ENCODE measurements around the gene PIGB. TPM values are rescaled to one million over a fixed set of nuclear protein-coding genes. Genes with fewer than 3 reads are reported as not detected.

Gene PIGB
- total and polyA plus RNA-seq, 2 of the 13 experiments (the other 11 are each of a cell fraction or from before 2014, with no cell fraction given), result 14.5 to 19.1 TPM

DNA sequence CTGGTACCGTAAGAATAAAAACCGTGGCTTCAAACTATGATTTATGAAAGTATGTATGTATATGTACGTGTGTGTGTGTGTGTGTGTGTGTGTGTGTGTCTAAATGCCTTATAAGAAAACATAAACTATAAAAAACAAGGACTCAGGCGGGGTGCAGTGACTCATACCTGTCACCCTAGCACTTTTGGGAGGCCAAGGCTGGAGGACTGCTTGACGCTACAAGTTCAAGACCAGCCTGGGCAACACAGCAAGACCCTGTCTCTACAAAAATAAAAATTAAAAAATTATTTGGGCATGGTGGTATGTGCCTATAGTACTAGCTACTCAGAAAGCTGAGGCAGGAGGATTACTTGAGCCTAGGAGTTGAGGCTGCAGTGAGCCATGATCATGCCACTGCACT lies 60.1 kb downstream of the PIGB start (continued):
- TF ChIP-seq, protein P1, sequence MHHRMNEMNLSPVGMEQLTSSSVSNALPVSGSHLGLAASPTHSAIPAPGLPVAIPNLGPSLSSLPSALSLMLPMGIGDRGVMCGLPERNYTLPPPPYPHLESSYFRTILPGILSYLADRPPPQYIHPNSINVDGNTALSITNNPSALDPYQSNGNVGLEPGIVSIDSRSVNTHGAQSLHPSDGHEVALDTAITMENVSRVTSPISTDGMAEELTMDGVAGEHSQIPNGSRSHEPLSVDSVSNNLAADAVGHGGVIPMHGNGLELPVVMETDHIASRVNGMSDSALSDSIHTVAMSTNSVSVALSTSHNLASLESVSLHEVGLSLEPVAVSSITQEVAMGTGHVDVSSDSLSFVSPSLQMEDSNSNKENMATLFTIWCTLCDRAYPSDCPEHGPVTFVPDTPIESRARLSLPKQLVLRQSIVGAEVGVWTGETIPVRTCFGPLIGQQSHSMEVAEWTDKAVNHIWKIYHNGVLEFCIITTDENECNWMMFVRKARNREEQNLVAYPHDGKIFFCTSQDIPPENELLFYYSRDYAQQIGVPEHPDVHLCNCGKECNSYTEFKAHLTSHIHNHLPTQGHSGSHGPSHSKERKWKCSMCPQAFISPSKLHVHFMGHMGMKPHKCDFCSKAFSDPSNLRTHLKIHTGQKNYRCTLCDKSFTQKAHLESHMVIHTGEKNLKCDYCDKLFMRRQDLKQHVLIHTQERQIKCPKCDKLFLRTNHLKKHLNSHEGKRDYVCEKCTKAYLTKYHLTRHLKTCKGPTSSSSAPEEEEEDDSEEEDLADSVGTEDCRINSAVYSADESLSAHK (CRISPR knock-in tag; IDR thresholded peaks at IDR 0.05; ENCODE audit: borderline replicate concordance), result no peak

DNA sequence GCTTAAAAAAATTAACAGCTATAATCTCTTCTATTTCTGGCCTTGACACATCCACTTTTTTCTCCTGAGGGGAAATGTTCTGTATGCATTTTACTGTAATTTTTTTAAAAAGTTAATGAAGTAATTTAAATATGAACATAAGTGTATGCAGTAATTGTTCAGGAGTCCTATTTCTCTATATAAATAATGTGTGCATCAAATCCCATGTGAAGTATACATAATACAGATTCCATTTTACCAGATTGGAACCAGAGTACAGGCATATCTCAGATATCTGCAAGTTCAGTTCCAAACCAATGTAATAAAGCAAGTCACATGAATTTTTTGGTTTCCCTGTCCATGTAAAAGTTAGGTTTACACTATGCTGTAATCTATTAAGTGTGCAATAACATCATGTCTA lies 62.6 kb downstream of the PIGB start:
- Histone ChIP-seq H4K20me1 (ENCODE audit: insufficient read depth, low read length) (no peaks in the 10 kb centered on the region), H3K36me3 (replicated peaks in 1 of 2; ENCODE audit: control insufficient read depth in 1 of 2, insufficient read depth in 2 of 2, low read length in 2 of 2) (peaks cover 0 to 12% of the 10 kb centered on the region in 2 experiments; a peak in 3 of 5 replicates), H3K9me3 (ENCODE audit: low read length) (no peaks in the 10 kb centered on the region), H3K4me3 (replicated peaks in 1 of 3; ENCODE audit: insufficient read depth in 1 of 3, low read depth in 2 of 3, low read length in 3 of 3) (no peak overlapping the region), H3K4me1 (ENCODE audit: insufficient read depth, low read length) (no peaks in the 10 kb centered on the region), H3K79me2 (ENCODE audit: insufficient read depth, low read length) (no peaks in the 10 kb centered on the region), H3K4me2 (ENCODE audit: low read depth, low read length) (no peak overlapping the region), H3K27me3 (ENCODE audit: control insufficient read depth in 1 of 2, insufficient read depth in 2 of 2, low read length in 2 of 2) (no peaks in the 10 kb centered on the region), H3K27ac (ENCODE audit: extremely low read length, insufficient read depth, low read length) (no peak overlapping the region), H3K9ac (ENCODE audit: insufficient read depth, low read depth, low read length) (no peak overlapping the region), H2AFZ (ENCODE audit: low read length) (no peak overlapping the region)
- CTCF ChIA-PET (ENCODE audit: low intra/inter-chr PET ratio, low total read pairs), result no interaction called here
- POLR2A ChIA-PET, result no interaction called here
- DNase-seq (ENCODE audit: low spot score) (no peak), ATAC-seq (no peak), FAIRE-seq (no peak)
- no TSS peak for BruUV-seq (replicated peaks)
- intact Hi-C loops (cut with micrococcal nuclease; ENCODE audit: unreplicated experiment), result no loop called here
- in situ Hi-C loops (cut with HindIII; ENCODE audit: extremely low pct_ligation_motif_present, low pct_unique_long_range_greater_than_20kb), result no loop called here
- TF ChIP-seq GFI1 (CRISPR knock-in tag; IDR thresholded peaks at IDR 0.05; ENCODE audit: borderline replicate concordance), result no peak
- TF ChIP-seq, protein P2, sequence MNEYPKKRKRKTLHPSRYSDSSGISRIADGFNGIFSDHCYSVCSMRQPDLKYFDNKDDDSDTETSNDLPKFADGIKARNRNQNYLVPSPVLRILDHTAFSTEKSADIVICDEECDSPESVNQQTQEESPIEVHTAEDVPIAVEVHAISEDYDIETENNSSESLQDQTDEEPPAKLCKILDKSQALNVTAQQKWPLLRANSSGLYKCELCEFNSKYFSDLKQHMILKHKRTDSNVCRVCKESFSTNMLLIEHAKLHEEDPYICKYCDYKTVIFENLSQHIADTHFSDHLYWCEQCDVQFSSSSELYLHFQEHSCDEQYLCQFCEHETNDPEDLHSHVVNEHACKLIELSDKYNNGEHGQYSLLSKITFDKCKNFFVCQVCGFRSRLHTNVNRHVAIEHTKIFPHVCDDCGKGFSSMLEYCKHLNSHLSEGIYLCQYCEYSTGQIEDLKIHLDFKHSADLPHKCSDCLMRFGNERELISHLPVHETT (CRISPR knock-in tag; conservative IDR thresholded peaks at IDR 0.05), result no peak
- TF ChIP-seq ZNF788 (CRISPR knock-in tag; IDR thresholded peaks at IDR 0.05; ENCODE audit: borderline replicate concordance), result no peak
- TF ChIP-seq RAD51 (IDR thresholded peaks at IDR 0.05; ENCODE audit: borderline replicate concordance), result no peak
- no peak for TF ChIP-seq SNAPC2 (CRISPR knock-in tag; IDR thresholded peaks at IDR 0.05)
- no peak for TF ChIP-seq HIVEP1 (CRISPR knock-in tag; IDR thresholded peaks at IDR 0.05)
- TF ChIP-seq, protein P3, sequence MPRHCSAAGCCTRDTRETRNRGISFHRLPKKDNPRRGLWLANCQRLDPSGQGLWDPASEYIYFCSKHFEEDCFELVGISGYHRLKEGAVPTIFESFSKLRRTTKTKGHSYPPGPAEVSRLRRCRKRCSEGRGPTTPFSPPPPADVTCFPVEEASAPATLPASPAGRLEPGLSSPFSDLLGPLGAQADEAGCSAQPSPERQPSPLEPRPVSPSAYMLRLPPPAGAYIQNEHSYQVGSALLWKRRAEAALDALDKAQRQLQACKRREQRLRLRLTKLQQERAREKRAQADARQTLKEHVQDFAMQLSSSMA (CRISPR knock-in tag; IDR thresholded peaks at IDR 0.05), result no peak
- no peak for TF ChIP-seq ZNF205 (CRISPR knock-in tag; IDR thresholded peaks at IDR 0.05)
- no peak for TF ChIP-seq ZNF569 (CRISPR knock-in tag; IDR thresholded peaks at IDR 0.05; ENCODE audit: borderline replicate concordance)
- TF ChIP-seq SIX1 (CRISPR knock-in tag; IDR thresholded peaks at IDR 0.05; ENCODE audit: borderline replicate concordance), result no peak
- no peak for TF ChIP-seq ZNF589 (CRISPR knock-in tag; conservative IDR thresholded peaks at IDR 0.05)
- TF ChIP-seq DNMT1 (CRISPR knock-in tag; IDR thresholded peaks at IDR 0.05), result no peak
- TF ChIP-seq, protein P4, sequence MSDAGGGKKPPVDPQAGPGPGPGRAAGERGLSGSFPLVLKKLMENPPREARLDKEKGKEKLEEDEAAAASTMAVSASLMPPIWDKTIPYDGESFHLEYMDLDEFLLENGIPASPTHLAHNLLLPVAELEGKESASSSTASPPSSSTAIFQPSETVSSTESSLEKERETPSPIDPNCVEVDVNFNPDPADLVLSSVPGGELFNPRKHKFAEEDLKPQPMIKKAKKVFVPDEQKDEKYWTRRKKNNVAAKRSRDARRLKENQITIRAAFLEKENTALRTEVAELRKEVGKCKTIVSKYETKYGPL (CRISPR knock-in tag; IDR thresholded peaks at IDR 0.05), result no peak
- no peak for TF ChIP-seq ZZZ3 (CRISPR knock-in tag; IDR thresholded peaks at IDR 0.05; ENCODE audit: borderline replicate concordance)
- TF ChIP-seq FOXA3 (CRISPR knock-in tag; IDR thresholded peaks at IDR 0.05), result no peak
- TF ChIP-seq, protein P5, sequence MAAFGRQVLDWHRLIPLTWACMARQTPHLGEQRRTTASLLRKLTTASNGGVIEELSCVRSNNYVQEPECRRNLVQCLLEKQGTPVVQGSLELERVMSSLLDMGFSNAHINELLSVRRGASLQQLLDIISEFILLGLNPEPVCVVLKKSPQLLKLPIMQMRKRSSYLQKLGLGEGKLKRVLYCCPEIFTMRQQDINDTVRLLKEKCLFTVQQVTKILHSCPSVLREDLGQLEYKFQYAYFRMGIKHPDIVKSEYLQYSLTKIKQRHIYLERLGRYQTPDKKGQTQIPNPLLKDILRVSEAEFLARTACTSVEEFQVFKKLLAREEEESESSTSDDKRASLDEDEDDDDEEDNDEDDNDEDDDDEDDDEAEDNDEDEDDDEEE (CRISPR knock-in tag; IDR thresholded peaks at IDR 0.05), result no peak

Data from HepG2 (cell line).